ENCODE results near the gene SRP68. TPM values are rescaled to one million over a fixed set of nuclear protein-coding genes. Genes with fewer than 3 reads are reported as not detected.

The SRP68 gene
- total RNA-seq, 4 donors from 2014 or later, result 42.3 to 62.0 (median 49.6) TPM

DNA sequence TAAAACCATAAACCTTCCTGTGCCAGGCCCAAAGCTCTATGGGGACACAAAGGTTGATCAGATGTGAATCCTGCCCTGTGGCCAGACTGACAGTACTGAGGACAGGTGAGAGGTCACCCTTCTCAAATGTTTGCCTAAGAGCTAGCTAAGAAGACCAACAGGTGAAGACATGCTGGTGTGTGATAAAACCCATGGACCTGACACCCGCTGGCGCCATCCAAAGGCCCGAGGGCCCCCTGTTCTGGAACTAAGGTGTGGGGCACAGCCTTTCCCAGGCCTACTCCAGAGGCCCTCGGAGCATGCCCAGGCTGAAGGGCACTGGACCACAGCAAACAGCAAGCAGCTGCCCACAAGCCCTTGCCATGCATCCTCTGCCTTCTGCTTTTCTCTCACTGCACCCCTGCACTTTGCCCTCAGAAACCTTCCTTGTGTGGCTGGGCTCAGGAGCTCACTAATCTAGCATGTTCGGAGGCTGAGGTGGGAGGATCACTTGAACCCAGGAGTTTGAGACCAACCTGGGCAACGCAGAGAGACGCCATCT, 76.9 kb downstream of the SRP68 start:
- DNase-seq (ENCODE audit: low spot score), result no peak
- TF ChIP-seq, protein P1, sequence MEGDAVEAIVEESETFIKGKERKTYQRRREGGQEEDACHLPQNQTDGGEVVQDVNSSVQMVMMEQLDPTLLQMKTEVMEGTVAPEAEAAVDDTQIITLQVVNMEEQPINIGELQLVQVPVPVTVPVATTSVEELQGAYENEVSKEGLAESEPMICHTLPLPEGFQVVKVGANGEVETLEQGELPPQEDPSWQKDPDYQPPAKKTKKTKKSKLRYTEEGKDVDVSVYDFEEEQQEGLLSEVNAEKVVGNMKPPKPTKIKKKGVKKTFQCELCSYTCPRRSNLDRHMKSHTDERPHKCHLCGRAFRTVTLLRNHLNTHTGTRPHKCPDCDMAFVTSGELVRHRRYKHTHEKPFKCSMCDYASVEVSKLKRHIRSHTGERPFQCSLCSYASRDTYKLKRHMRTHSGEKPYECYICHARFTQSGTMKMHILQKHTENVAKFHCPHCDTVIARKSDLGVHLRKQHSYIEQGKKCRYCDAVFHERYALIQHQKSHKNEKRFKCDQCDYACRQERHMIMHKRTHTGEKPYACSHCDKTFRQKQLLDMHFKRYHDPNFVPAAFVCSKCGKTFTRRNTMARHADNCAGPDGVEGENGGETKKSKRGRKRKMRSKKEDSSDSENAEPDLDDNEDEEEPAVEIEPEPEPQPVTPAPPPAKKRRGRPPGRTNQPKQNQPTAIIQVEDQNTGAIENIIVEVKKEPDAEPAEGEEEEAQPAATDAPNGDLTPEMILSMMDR (IDR thresholded peaks at IDR 0.05), result no peak

DNA sequence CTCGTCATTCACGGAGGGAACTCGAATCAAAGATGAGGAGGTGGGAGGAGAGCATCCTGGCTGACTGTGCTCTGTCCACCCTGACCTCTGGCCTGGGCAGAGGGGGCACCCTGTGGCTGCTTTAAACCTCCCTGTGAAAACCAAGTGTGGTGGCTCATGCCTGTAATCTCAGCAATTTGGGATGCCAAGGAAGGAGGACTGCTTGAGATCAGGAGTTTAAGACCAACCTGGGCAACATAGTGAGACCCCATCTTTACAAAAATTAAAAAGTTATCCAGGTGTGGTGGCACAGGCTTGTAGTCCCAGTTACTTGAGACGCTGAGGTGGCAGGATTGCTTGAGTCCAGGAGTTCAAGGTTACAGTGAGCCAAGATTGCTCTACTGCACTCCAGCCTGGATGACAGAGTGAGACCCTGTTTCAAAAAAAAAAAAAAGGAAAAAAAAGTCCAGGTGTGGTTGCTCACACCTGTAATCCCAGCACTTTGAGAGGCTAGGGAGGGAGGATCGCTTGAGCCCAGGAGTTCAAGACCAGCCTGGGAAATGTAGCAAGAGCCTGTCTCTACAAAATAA, 77.4 kb downstream of the SRP68 start:
- DNase-seq (ENCODE audit: low spot score), result no peak

More for the DNA sequence above, 76.9 kb downstream of the SRP68 start:
- ATAC-seq (ENCODE audit: low FRiP score), result no peak

DNA sequence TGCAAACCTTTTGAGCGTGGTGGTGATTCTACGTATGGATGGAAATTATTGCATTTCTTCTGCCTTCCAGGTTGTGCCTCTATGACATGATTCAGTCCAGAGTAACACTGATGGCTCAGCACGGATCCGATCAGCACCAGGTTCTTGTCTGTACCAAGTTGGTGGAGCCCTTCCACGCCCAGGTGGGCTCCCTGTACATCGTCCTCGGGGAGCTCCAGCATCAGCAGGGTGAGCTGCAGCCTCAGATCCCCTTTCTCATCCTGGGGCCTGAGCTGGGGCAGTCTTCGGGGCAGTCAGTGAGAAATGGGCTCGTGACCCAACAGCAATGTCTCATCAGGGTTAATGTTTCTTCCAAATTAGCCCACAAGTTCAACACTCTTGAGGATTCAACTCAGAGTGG, 80.9 kb downstream of the SRP68 start:
- DNase-seq (ENCODE audit: low spot score), result no peak
- TF ChIP-seq, protein P1 (IDR thresholded peaks at IDR 0.05), result no peak
- no peak for ATAC-seq (ENCODE audit: low FRiP score)

More for the DNA sequence above, 77.4 kb downstream of the SRP68 start:
- ATAC-seq (ENCODE audit: low FRiP score), result no peak
- TF ChIP-seq, protein P1 (IDR thresholded peaks at IDR 0.05), result no peak

Small RNA genes lying within 50 kb of the gene (small RNA-seq; reads per million reads assigned to genes)
- not detected for gene MIR6868

Other genes starting within 250 kb of the SRP68 start
- gene UNC13D, start 228.1 kb downstream of the SRP68 start, total RNA-seq, result 10 to 100 TPM in 2 of 4 donors, 1 to 10 TPM in 2; 3.2 to 27.1 (median 8.2) TPM
- gene WBP2, start 217.2 kb downstream of the SRP68 start, total RNA-seq, result 10 to 100 TPM; 43.1 to 72.3 (median 50.2) TPM
- gene TRIM47, start 193.9 kb downstream of the SRP68 start, total RNA-seq, result 10 to 100 TPM; 18.5 to 53.8 (median 29.6) TPM
- gene TRIM65, start 175.6 kb downstream of the SRP68 start, total RNA-seq, result 10 to 100 TPM; 10.0 to 37.4 (median 16.2) TPM
- 10 to 100 TPM; 24.9 to 46.0 (median 35.6) TPM for gene MRPL38, start 167.6 kb downstream of the SRP68 start, total RNA-seq
- gene FBF1, start 131.5 kb downstream of the SRP68 start, total RNA-seq, result 1 to 10 TPM; 4.7 to 8.8 (median 7.0) TPM
- 100 to 1,000 TPM in 3 of 4 donors, 10 to 100 TPM in 1; 63.7 to 176 (median 123) TPM for gene ACOX1, start 93.4 kb downstream of the SRP68 start, total RNA-seq
- gene TEN1, start 93.3 kb downstream of the SRP68 start, total RNA-seq, result 10 to 100 TPM; 17.5 to 28.6 (median 19.9) TPM
- 1 to 10 TPM; 5.0 to 8.0 (median 5.8) TPM for gene CDK3, start 71.7 kb downstream of the SRP68 start, total RNA-seq
- gene EVPL, start 45.2 kb downstream of the SRP68 start, total RNA-seq, result 1 to 10 TPM in 3 of 4 donors, under 1 TPM in 1; 0.47 to 3.7 (median 1.4) TPM
- gene GALR2, start 2.3 kb upstream of the SRP68 start, total RNA-seq, result under 1 TPM in 1 of 4 donors, not detected in 3; 0.50 TPM
- not detected for gene ZACN, start 6.7 kb upstream of the SRP68 start, total RNA-seq
- gene EXOC7, start 31.3 kb upstream of the SRP68 start, total RNA-seq, result 10 to 100 TPM; 69.3 to 93.9 (median 74.1) TPM
- gene FOXJ1, start 68.7 kb upstream of the SRP68 start, total RNA-seq, result under 1 TPM in 1 of 4 donors, not detected in 3; 0.46 TPM
- 10 to 100 TPM in 3 of 4 donors, 1 to 10 TPM in 1; 8.4 to 23.5 (median 17.4) TPM for gene RNF157, start 168.0 kb upstream of the SRP68 start, total RNA-seq
- 10 to 100 TPM in 2 of 4 donors, 1 to 10 TPM in 2; 7.0 to 25.9 (median 13.7) TPM for gene UBALD2, start 192.8 kb upstream of the SRP68 start, total RNA-seq
- 1 to 10 TPM; 1.2 to 1.8 (median 1.6) TPM for gene QRICH2, start 235.8 kb upstream of the SRP68 start, total RNA-seq

Measured in omental fat pad (tissue), 4 donors.